Loucy (cell line): Measurements from ENCODE around the gene FAU.

ENCODE experiments used
- H2AFZ ChIP-seq: fragments of 200-600 bp; sonication (generic); 2 replicates; pipeline ENCODE4 v1.6.0; 2016; ENCODE audit warnings: antibody characterized with exemption, mild to moderate bottlenecking, low read length, moderate library complexity
- H3F3A ChIP-seq: fragments of 200-600 bp; 2 replicates; pipeline ENCODE4 v1.6.0; 2016; ENCODE audit warnings: antibody characterized with exemption, low read depth, mild to moderate bottlenecking
- H3K27me3 ChIP-seq: fragments of 200-600 bp; sonication (generic); 2 replicates; pipeline ENCODE4 v1.6.1; 2014; ENCODE audit warnings: low read length, mild to moderate bottlenecking; ENCODE audit not compliant: insufficient read depth, poor library complexity, severe bottlenecking
- H3K36me3 ChIP-seq: fragments of 200-600 bp; sonication (generic); 2 replicates; pipeline ENCODE4 v1.6.1; 2016; ENCODE audit warnings: low read length; ENCODE audit not compliant: insufficient read depth
- H3K4me1 ChIP-seq: fragments of 200-600 bp; sonication (generic); 2 replicates; pipeline ENCODE4 v1.5.1; 2014; ENCODE audit warnings: low read length, mild to moderate bottlenecking; ENCODE audit not compliant: insufficient read depth, poor library complexity, severe bottlenecking
- H3K4me2 ChIP-seq: fragments of 200-600 bp; sonication (generic); 2 replicates; pipeline ENCODE4 v1.6.0; 2014; ENCODE audit warnings: antibody characterized with exemption, low read length, low read depth, mild to moderate bottlenecking; ENCODE audit not compliant: poor library complexity, severe bottlenecking
- H3K4me3 ChIP-seq: fragments of 200-600 bp; sonication (generic); 2 replicates; pipeline ENCODE4 v1.5.1; 2014; ENCODE audit warnings: low read length, mild to moderate bottlenecking, mixed read lengths; ENCODE audit not compliant: poor library complexity, severe bottlenecking
- H3K79me2 ChIP-seq: fragments of 200-600 bp; sonication (generic); 2 replicates; pipeline ENCODE4 v1.6.1; 2014; ENCODE audit warnings: low read length; ENCODE audit not compliant: insufficient read depth
- H3K9ac ChIP-seq: fragments of 200-600 bp; sonication (generic); 2 replicates; pipeline ENCODE4 v1.6.0; 2014; ENCODE audit warnings: mild to moderate bottlenecking, low read depth, low read length, moderate library complexity; ENCODE audit not compliant: poor library complexity, severe bottlenecking
- H3K9me2 ChIP-seq: fragments of 200-600 bp; sonication (generic); replicated peaks from 2 replicates; pipeline ENCODE4 v1.6.1; 2016; ENCODE audit warnings: low read depth, low read length, mixed read lengths
- H3K9me3 ChIP-seq: fragments of 200-600 bp; sonication (generic); 2 replicates; pipeline ENCODE4 v1.6.1; 2014; ENCODE audit warnings: mild to moderate bottlenecking, antibody characterized with exemption, low read length, low read depth; ENCODE audit not compliant: insufficient read depth
- H4K20me1 ChIP-seq: fragments of 200-600 bp; sonication (generic); 2 replicates; pipeline ENCODE4 v1.6.0; 2014; ENCODE audit warnings: antibody characterized with exemption, low read length, mild to moderate bottlenecking; ENCODE audit not compliant: insufficient read depth, poor library complexity, severe bottlenecking
- CTCF ChIP-seq: fragments of 200-600 bp; sonication (generic); conservative IDR thresholded peaks from 2 replicates; pipeline ENCODE4 v1.5.1; 2014; ENCODE audit warnings: mild to moderate bottlenecking, antibody characterized with exemption, low read length
- EZH2phosphoT487 ChIP-seq: fragments of 200-600 bp; IDR thresholded peaks from 2 replicates; pipeline ENCODE4 v1.6.1; 2018; ENCODE audit warnings: antibody characterized with exemption, mild to moderate bottlenecking, moderate library complexity, borderline replicate concordance

FAU gene

GRCh38 chr11:65167656-65168055, 45.7 kb upstream of the FAU start:
- TF ChIP-seq CTCF (no peak), EZH2phosphoT487 (no peak)
- Histone ChIP-seq H2AFZ (no peak overlapping the region), H3K4me1 (peaks cover 15% of the 10 kb centered on the region), H3K36me3 (no peaks in the 10 kb centered on the region), H3K4me3 (no peak overlapping the region), H3K79me2 (no peaks in the 10 kb centered on the region), H3K9ac (no peak overlapping the region), H3F3A (no peaks in the 10 kb centered on the region), H3K9me3 (no peaks in the 10 kb centered on the region), H3K9me2 (no peaks in the 10 kb centered on the region), H3K4me2 (no peak overlapping the region), H4K20me1 (no peaks in the 10 kb centered on the region), H3K27me3 (no peaks in the 10 kb centered on the region)

- H3K4me3 ChIP-seq, result no peak overlapping the region
Measured at GRCh38 chr11:65166893-65167292, 45.0 kb upstream of the FAU start.

GRCh38 chr11:65165410-65166317, 43.7 kb upstream of the FAU start:
- Histone ChIP-seq H2AFZ (no peak overlapping the region), H3K9me2 (no peaks in the 10 kb centered on the region), H3K79me2 (no peaks in the 10 kb centered on the region), H3K9me3 (no peaks in the 10 kb centered on the region), H3K4me3 (no peak overlapping the region), H3K27me3 (no peaks in the 10 kb centered on the region), H3F3A (no peaks in the 10 kb centered on the region), H3K4me2 (no peak overlapping the region), H4K20me1 (no peaks in the 10 kb centered on the region), H3K4me1 (peaks cover 15% of the 10 kb centered on the region), H3K9ac (no peak overlapping the region), H3K36me3 (no peaks in the 10 kb centered on the region)
- TF ChIP-seq EZH2phosphoT487 (no peak), CTCF (no peak)

More at GRCh38 chr11:65166893-65167292, 45.0 kb upstream of the FAU start:
- no peak overlapping the region for H3K9ac ChIP-seq
- no peak overlapping the region for H3K4me2 ChIP-seq
- no peak overlapping the region for H2AFZ ChIP-seq
- H3F3A ChIP-seq, result no peaks in the 10 kb centered on the region
- no peaks in the 10 kb centered on the region for H3K27me3 ChIP-seq
- no peaks in the 10 kb centered on the region for H3K9me3 ChIP-seq
- H3K9me2 ChIP-seq, result no peaks in the 10 kb centered on the region
- TF ChIP-seq CTCF (no peak), EZH2phosphoT487 (no peak)
- no peaks in the 10 kb centered on the region for H4K20me1 ChIP-seq
- no peaks in the 10 kb centered on the region for H3K79me2 ChIP-seq
- H3K4me1 ChIP-seq, result peaks cover 15% of the 10 kb centered on the region
- H3K36me3 ChIP-seq, result no peaks in the 10 kb centered on the region
